Activated CD8-positive, alpha-beta T cell treated with anti-CD3 and anti-CD28 coated beads for 36 hours (primary cell): ENCODE data around the gene DCPS. TPM values are rescaled to one million over a fixed set of nuclear protein-coding genes. Genes with fewer than 3 reads are reported as not detected.

ENCODE experiments used
- ATAC-seq: fragments of 200-7000 bp; cut with Tn5 transposase; one replicate; pipeline ENCODE4 v1.10.0; 2021; ENCODE audit warnings: mild to moderate bottlenecking, moderate library complexity
- CTCF ChIA-PET: fragments of 350-600 bp; sonication (Branson Sonifier 250); formaldehyde crosslinking; loops from one replicate; lab custom pipeline; 2021; ENCODE audit warnings: antibody characterized with exemption; lab: Charles Lee
- POLR2A ChIA-PET: fragments of 350-600 bp; sonication (Branson Sonifier 250); formaldehyde crosslinking; loops from one replicate; lab custom pipeline; 2021; ENCODE audit warnings: antibody characterized with exemption; lab: Charles Lee
- DNase-seq: peaks from one replicate; pipeline ENCODE4 v3.0.0-alpha.2; 2020
- H3K27ac Mint-ChIP-seq: one replicate; pipeline ENCODE4 v1.8.0; 2021; ENCODE audit warnings: mild to moderate bottlenecking, mixed read lengths
- H3K27me3 Mint-ChIP-seq: one replicate; pipeline ENCODE4 v1.8.0; 2021; ENCODE audit warnings: mixed read lengths
- H3K36me3 Mint-ChIP-seq: one replicate; pipeline ENCODE4 v1.8.0; 2021; ENCODE audit warnings: low read depth, mixed read lengths
- H3K4me1 Mint-ChIP-seq: one replicate; pipeline ENCODE4 v1.8.0; 2021; ENCODE audit warnings: low read depth, mixed read lengths
- H3K4me3 Mint-ChIP-seq: one replicate; pipeline ENCODE4 v1.8.0; 2021; ENCODE audit warnings: mild to moderate bottlenecking, moderate library complexity, mixed read lengths
- H3K9me3 Mint-ChIP-seq: one replicate; pipeline ENCODE4 v1.8.0; 2021; ENCODE audit warnings: mixed read lengths
- intact Hi-C: fragments of 100-400 bp; cut with micrococcal nuclease; formaldehyde crosslinking; loops from one replicate; pipeline ENCODE4 v1.10.0; 2022
- total RNA-seq, 2 experiments: library from RNA; stranded (reverse); gene quantifications; one replicate each; pipeline ENCODE4 v1.2.3, GENCODE V29; 2021
- TF ChIP-seq, protein P1 (sequence below): fragments of 200-600 bp; IDR thresholded peaks from one replicate; pipeline ENCODE4 v1.8.0; 2022; ENCODE audit warnings: antibody characterized with exemption, mild to moderate bottlenecking

The DCPS gene
- total RNA-seq, 2 experiments from 2014 or later = 17.2 to 18.8 TPM

DNA sequence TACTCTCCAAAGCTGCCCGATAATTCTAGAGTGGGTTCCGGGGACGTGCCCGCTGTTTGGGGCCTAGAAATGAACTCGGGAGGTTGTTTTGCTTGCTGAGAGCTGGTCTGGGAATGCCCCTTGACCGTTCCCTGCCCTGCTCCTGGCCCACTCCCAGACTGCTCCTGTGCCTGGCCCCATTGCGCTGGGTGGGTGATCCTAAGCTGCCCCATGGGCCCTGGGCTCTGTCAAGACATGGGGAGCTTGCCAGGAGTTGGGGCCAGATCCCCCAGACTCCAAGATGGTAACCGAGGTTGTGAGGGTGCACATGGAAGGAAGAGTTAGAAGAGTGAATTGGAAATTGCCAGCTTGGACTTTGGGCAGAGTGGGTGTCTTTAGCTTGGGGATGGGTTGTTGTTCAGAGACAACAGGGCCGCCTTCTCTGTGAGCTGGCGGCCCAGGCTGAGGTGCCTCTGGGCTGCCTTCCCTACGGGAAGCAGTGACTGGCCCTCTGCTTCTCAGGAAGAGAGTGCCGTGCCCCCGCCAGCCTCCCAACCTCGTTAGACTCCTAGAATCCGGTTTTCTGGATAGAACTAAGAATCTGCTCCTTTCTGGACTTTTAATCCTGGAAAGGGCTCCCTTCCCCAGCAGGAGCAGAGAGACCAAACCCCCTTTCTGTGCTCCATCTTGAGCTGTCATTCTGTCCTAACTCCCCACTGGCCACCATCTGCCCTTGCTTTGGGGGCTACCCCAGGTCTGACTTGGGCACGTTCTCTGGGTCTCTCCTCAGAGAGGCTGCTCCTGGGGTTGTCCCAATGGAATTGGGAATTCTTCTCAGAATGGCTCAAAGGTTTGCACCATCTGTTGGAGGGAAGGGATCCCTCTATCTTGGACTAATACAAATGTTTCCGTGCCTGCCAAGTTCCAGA is 53.4 kb downstream of the DCPS start:
- TF ChIP-seq, protein P1, sequence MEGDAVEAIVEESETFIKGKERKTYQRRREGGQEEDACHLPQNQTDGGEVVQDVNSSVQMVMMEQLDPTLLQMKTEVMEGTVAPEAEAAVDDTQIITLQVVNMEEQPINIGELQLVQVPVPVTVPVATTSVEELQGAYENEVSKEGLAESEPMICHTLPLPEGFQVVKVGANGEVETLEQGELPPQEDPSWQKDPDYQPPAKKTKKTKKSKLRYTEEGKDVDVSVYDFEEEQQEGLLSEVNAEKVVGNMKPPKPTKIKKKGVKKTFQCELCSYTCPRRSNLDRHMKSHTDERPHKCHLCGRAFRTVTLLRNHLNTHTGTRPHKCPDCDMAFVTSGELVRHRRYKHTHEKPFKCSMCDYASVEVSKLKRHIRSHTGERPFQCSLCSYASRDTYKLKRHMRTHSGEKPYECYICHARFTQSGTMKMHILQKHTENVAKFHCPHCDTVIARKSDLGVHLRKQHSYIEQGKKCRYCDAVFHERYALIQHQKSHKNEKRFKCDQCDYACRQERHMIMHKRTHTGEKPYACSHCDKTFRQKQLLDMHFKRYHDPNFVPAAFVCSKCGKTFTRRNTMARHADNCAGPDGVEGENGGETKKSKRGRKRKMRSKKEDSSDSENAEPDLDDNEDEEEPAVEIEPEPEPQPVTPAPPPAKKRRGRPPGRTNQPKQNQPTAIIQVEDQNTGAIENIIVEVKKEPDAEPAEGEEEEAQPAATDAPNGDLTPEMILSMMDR = no peak
- ATAC-seq = no peak
- Mint-ChIP-seq H3K36me3 (peaks cover 7% of the 10 kb centered on the region), H3K27ac (no peak overlapping the region), H3K27me3 (no peaks in the 10 kb centered on the region), H3K4me3 (peak overlapping the region; percentile 76), H3K9me3 (no peaks in the 10 kb centered on the region), H3K4me1 (peaks cover 27% of the 10 kb centered on the region)
- no peak for DNase-seq
- POLR2A ChIA-PET = interaction anchor here (1.0 to 2.5 kb wide), 5 partner anchors 9 to 65 kb away, joined by 3 to 13 read pairs (median 4); partner anchors contain the start of gene DCPS
- intact Hi-C loops = no loop called here
- CTCF ChIA-PET = interaction anchor here (3.2 to 3.5 kb wide), 2 partner anchors 47 to 123 kb away, joined by 16 to 20 read pairs; no protein-coding TSS in a partner anchor

DNA sequence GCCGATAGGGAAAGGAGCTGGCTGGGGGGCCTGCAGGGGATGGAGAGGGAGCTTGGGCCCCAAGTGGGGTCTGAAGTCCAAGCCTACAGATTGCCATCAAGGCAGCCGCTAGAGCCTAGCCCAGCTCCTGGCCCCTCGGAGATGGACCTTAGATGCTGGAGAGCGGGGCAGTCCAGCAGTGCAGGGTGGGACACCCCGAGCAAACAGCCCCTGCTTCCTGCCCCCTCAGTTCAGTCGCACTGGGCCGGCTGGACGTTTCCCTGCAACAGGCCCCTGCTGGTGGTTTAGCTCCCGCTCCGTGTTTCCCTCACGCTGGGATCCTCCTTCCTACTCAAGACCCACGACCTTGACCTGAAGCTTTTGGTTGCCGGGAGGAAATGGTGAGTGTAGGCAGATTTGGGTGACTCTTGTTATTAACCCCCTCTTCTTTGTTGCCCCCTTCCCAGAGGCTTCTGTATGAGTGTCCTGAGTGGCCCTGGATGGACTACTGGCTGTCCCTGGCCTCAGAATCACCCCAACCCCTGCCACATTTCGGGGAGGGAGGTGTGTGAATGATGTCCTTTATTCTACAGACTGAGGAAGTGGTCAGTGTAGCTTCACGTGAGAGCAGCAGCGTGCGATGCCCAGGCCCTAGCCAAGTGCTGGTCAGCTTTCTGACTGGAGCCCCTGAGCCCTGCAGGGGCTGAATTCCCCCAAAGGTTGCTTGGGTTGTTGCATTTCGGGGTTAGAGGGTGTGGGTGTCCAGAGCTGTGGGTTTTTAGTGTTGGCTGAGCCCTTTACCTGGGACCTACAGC is 54.3 kb downstream of the DCPS start:
- Mint-ChIP-seq H3K27me3 (no peaks in the 10 kb centered on the region), H3K9me3 (no peaks in the 10 kb centered on the region), H3K27ac (no peak overlapping the region), H3K36me3 (peaks cover 7% of the 10 kb centered on the region), H3K4me3 (no peak overlapping the region), H3K4me1 (peaks cover 19% of the 10 kb centered on the region)
- DNase-seq (no peak), ATAC-seq (no peak)
- intact Hi-C loops = no loop called here
- TF ChIP-seq, protein P1 = no peak
- ChIA-PET CTCF (interaction anchor here (3.2 to 3.5 kb wide), 2 partner anchors 48 to 122 kb away, joined by 16 to 20 read pairs; no protein-coding TSS in a partner anchor), POLR2A (interaction anchor here (1.0 to 1.4 kb wide), 2 partner anchors 10 to 66 kb away, joined by 3 to 4 read pairs; no protein-coding TSS in a partner anchor)

DNA sequence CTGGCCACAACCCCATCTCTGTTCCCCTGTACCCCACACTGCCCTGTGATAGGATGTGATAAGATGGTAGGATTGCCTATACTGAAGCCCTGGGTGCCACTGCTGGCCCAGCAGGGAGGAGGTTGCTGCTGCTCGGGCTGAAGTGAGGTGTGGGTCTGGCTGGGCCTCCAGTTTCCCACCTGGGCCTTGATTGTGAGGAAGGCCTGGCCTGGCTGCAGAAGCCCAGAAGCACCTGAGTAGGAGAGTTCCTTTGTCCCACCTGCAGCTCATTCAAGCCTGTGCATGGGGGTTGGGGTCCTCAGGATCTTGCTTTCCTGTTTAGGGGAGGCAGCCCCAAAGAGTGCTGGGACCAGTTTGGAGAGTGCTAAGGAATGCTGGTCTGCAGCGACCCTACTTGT is 54.9 kb downstream of the DCPS start:
- ChIA-PET POLR2A (no interaction called here), CTCF (interaction anchor here (1.0 to 3.5 kb wide), 2 partner anchors 48 to 82 kb away, joined by 3 to 20 read pairs; no protein-coding TSS in a partner anchor)
- TF ChIP-seq, protein P1 = no peak
- DNase-seq (no peak), ATAC-seq (no peak)
- intact Hi-C loops = no loop called here
- no peak overlapping the region for H3K4me3 Mint-ChIP-seq
- no peaks in the 10 kb centered on the region for H3K27me3 Mint-ChIP-seq
- no peaks in the 10 kb centered on the region for H3K9me3 Mint-ChIP-seq
- H3K36me3 Mint-ChIP-seq = peaks cover 7% of the 10 kb centered on the region
- peaks cover 13% of the 10 kb centered on the region for H3K4me1 Mint-ChIP-seq
- no peak overlapping the region for H3K27ac Mint-ChIP-seq

DNA sequence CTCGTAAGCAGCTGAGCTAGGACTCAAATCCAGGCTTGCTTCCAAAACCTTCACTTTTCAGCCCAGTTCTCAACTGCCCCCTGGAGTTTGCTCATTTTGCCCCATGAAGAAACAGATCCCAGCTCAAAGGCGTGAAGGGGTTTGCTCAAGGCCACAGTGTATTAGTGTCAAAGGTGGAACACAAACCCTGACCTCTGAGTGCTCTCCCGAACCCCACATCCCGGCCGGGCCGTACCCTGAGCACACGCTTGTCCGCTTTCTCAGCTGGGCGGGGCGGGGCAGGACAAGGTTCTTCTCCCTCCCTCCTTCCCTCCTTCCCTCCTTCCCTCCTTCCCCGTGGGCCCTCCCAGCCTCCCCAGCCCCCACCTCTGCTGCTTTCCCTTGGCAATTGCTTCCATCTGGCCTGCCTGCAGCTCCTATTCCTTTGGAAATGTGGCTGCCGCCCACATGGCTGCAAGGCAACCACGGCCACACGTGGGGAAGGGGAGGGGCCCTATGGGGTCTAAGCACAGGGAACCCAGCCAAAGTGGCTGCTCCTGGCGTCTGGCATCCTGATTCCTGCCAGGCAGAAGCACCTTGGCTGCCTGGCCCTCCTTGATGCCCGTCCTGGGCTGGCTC is 55.7 kb downstream of the DCPS start:
- Mint-ChIP-seq H3K9me3 (no peaks in the 10 kb centered on the region), H3K4me3 (no peak overlapping the region), H3K4me1 (peaks cover 8% of the 10 kb centered on the region), H3K36me3 (peaks cover 5% of the 10 kb centered on the region), H3K27ac (no peak overlapping the region), H3K27me3 (no peaks in the 10 kb centered on the region)
- ATAC-seq (no peak), DNase-seq (no peak)
- ChIA-PET POLR2A (interaction anchor here (0.8 kb wide), 1 partner anchor 59 kb away, joined by 4 read pairs; no protein-coding TSS in a partner anchor), CTCF (interaction anchor here (1.0 kb wide), 1 partner anchor 81 kb away, joined by 3 read pairs; no protein-coding TSS in a partner anchor)
- TF ChIP-seq, protein P1 = no peak
- intact Hi-C loops = no loop called here
